ENCODE results near the gene MRPS9.

DNA sequence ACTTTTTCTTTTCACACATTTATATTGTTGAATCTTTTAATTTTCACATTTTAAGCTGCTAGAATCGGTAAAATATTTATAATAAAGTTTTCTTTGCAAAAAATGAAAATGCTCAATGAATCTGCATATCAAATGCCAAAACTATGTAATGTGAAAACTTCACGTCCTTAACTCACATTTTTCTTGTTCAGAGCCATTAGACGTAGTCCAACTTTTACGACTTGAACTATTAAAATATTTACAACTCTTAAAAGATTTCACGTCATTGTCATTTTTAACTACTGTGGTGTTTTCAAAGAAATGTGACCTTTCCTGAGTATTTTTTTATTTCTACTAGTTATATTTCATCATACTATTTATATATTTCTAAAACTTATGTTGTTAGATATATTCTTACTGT is 54.9 kb downstream of the MRPS9 start:
- TF ChIP-seq, protein P1, sequence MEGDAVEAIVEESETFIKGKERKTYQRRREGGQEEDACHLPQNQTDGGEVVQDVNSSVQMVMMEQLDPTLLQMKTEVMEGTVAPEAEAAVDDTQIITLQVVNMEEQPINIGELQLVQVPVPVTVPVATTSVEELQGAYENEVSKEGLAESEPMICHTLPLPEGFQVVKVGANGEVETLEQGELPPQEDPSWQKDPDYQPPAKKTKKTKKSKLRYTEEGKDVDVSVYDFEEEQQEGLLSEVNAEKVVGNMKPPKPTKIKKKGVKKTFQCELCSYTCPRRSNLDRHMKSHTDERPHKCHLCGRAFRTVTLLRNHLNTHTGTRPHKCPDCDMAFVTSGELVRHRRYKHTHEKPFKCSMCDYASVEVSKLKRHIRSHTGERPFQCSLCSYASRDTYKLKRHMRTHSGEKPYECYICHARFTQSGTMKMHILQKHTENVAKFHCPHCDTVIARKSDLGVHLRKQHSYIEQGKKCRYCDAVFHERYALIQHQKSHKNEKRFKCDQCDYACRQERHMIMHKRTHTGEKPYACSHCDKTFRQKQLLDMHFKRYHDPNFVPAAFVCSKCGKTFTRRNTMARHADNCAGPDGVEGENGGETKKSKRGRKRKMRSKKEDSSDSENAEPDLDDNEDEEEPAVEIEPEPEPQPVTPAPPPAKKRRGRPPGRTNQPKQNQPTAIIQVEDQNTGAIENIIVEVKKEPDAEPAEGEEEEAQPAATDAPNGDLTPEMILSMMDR (IDR thresholded peaks at IDR 0.05), result no peak
- no peak for TF ChIP-seq POLR2A (IDR thresholded peaks at IDR 0.05)
